Trophoblast cell (in vitro differentiated cells and primary cell): Measurements from ENCODE around the gene PMEPA1.

Experiments
- DNase-seq, 2 donors: peaks; one replicate each; pipeline ENCODE4 v3.0.0-alpha.2; 2016
- H2AFZ ChIP-seq: 2 replicates; pipeline ENCODE4 v1.6.1; 2013; ENCODE audit warnings: low read length, moderate library complexity, mild to moderate bottlenecking; ENCODE audit not compliant: insufficient read depth, poor library complexity
- H2AK5ac ChIP-seq: 2 replicates; pipeline ENCODE4 v1.6.1; 2013; ENCODE audit warnings: mild to moderate bottlenecking, low read length
- H2BK120ac ChIP-seq: 2 replicates; pipeline ENCODE4 v1.6.1; 2013; ENCODE audit warnings: low read length, mild to moderate bottlenecking, moderate library complexity; ENCODE audit not compliant: insufficient read depth, poor library complexity
- H2BK12ac ChIP-seq: 2 replicates; pipeline ENCODE4 v1.6.1; 2013; ENCODE audit warnings: mild to moderate bottlenecking, low read length, moderate library complexity
- H2BK5ac ChIP-seq: 2 replicates; pipeline ENCODE4 v1.6.1; 2013; ENCODE audit warnings: low read length, low read depth, moderate library complexity, mild to moderate bottlenecking; ENCODE audit not compliant: poor library complexity
- H3K14ac ChIP-seq: 2 replicates; pipeline ENCODE4 v1.6.1; 2013; ENCODE audit warnings: mild to moderate bottlenecking, low read length
- H3K18ac ChIP-seq: 2 replicates; pipeline ENCODE4 v1.6.1; 2013; ENCODE audit warnings: mild to moderate bottlenecking, low read length
- H3K23ac ChIP-seq: 2 replicates; pipeline ENCODE4 v1.6.1; 2013; ENCODE audit warnings: low read length
- H3K27ac ChIP-seq: 2 replicates; pipeline ENCODE4 v1.5.1; 2013; ENCODE audit warnings: low read depth, mild to moderate bottlenecking, inconsistent platforms, low read length, moderate library complexity
- H3K27me3 ChIP-seq: 2 replicates; pipeline ENCODE4 v1.6.1; 2013; ENCODE audit warnings: inconsistent platforms, mild to moderate bottlenecking, low read length, moderate library complexity; ENCODE audit not compliant: insufficient read depth
- H3K36me3 ChIP-seq, 2 experiments: 1 replicate in 1 of 2; 2 replicates in 1 of 2; pipeline ENCODE4 v1.6.1; 2013; ENCODE audit warnings: low read length in 2 of 2, mild to moderate bottlenecking in 2 of 2, moderate library complexity in 1 of 2; ENCODE audit not compliant: insufficient read depth in 2 of 2, control insufficient read depth in 1 of 2
- H3K4ac ChIP-seq: 2 replicates; pipeline ENCODE4 v1.6.1; 2013; ENCODE audit warnings: low read depth, mild to moderate bottlenecking, low read length, moderate library complexity
- H3K4me1 ChIP-seq, 2 experiments: 1 replicate in 1 of 2; 2 replicates in 1 of 2; pipeline ENCODE4 v1.6.1; 2013; ENCODE audit warnings: low read length in 2 of 2, mild to moderate bottlenecking in 2 of 2, moderate library complexity in 1 of 2; ENCODE audit not compliant: insufficient read depth in 2 of 2, control insufficient read depth in 1 of 2
- H3K4me2 ChIP-seq: 2 replicates; pipeline ENCODE4 v1.6.1; 2013; ENCODE audit warnings: inconsistent platforms, mild to moderate bottlenecking, low read length, moderate library complexity
- H3K4me3 ChIP-seq: 2 replicates; pipeline ENCODE4 v1.5.1; 2013; ENCODE audit warnings: mild to moderate bottlenecking, low read depth, low read length, inconsistent platforms
- H3K79me1 ChIP-seq: one replicate; pipeline ENCODE4 v1.6.1; 2013; ENCODE audit warnings: low read length
- H3K79me2 ChIP-seq: 2 replicates; pipeline ENCODE4 v1.6.1; 2013; ENCODE audit warnings: low read length, mild to moderate bottlenecking; ENCODE audit not compliant: control insufficient read depth, insufficient read depth, poor library complexity
- H3K9ac ChIP-seq: 2 replicates; pipeline ENCODE4 v1.6.1; 2013; ENCODE audit warnings: mild to moderate bottlenecking, low read length
- H3K9me3 ChIP-seq: 2 replicates; pipeline ENCODE4 v1.6.1; 2013; ENCODE audit warnings: low read depth, mild to moderate bottlenecking, control low read depth, inconsistent platforms, low read length; ENCODE audit not compliant: insufficient read depth
- H4K12ac ChIP-seq: 2 replicates; pipeline ENCODE4 v1.6.1; 2013; ENCODE audit warnings: low read depth, mild to moderate bottlenecking, low read length, moderate library complexity
- H4K8ac ChIP-seq: 2 replicates; pipeline ENCODE4 v1.6.1; 2013; ENCODE audit warnings: low read depth, mild to moderate bottlenecking, low read length, moderate library complexity
- H4K91ac ChIP-seq: one replicate; pipeline ENCODE4 v1.6.1; 2013; ENCODE audit warnings: low read depth, mild to moderate bottlenecking, low read length, moderate library complexity
- WGBS: extraction: QIAGEN DNeasy Blood & Tissue Kit; methylation state at CpG from one replicate; pipeline ENCODE4 v1.1.7; 2013; ENCODE audit warnings: missing lambda C conversion rate; ENCODE audit not compliant: insufficient read length, insufficient coverage; ENCODE audit errors: extremely low coverage; 5-methylcytosine and 5-hydroxymethylcytosine counted together

Gene PMEPA1

DNA sequence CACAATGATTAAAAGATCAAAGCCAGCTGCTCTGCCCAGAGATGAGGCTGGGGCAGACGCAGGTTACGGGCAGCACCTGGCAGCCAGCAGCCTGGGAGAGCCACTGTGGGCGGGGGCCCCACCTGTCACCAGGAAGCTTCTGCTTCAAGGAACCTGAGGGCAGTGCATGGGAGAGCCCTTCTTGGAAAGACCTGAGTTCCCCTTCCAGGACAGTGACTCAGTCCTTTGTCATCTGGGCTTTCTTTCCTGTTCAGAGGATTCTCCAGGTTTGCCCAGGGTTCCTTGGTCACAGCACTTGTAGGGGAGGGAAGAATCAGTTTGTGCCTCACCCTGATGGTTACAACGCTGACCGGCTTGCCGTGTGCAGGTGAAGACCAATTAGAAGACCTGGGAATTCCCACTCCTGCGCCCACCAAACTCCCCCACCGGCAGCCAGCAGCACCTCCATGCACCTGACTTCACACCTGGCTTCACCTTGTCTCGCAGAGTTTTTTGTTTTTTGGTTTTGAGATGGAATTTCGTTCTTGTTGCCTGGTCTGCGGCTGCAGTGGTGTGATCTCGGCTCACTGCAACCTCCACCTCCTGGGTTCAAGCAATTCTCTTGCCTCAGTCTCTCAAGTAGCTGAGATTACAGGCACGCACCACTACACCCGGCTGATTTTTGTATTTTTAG, 91.6 kb downstream of the PMEPA1 start:
- Histone ChIP-seq H2BK12ac (no peak overlapping the region), H3K14ac (no peak overlapping the region), H3K4me3 (no peak overlapping the region), H4K8ac (no peak overlapping the region), H3K4ac (no peak overlapping the region), H3K4me1 (peaks cover 2 to 8% of the 10 kb centered on the region in 2 experiments), H3K27ac (no peak overlapping the region), H3K18ac (no peak overlapping the region), H2AFZ (no peak overlapping the region), H2BK5ac (no peak overlapping the region), H2BK120ac (no peak overlapping the region), H4K91ac (no peak overlapping the region), H3K9ac (no peak overlapping the region), H3K27me3 (no peaks in the 10 kb centered on the region), H4K12ac (no peak overlapping the region), H3K79me2 (no peaks in the 10 kb centered on the region), H3K9me3 (no peaks in the 10 kb centered on the region), H3K4me2 (no peak overlapping the region), H3K23ac (no peak overlapping the region), H2AK5ac (no peak overlapping the region), H3K79me1 (no peaks in the 10 kb centered on the region), H3K36me3 (no peaks in the 10 kb centered on the region)
- no CpG with 5 or more reads among the region's 14 CpGs for WGBS
- peak; percentile 72 to 85 for DNase-seq

DNA sequence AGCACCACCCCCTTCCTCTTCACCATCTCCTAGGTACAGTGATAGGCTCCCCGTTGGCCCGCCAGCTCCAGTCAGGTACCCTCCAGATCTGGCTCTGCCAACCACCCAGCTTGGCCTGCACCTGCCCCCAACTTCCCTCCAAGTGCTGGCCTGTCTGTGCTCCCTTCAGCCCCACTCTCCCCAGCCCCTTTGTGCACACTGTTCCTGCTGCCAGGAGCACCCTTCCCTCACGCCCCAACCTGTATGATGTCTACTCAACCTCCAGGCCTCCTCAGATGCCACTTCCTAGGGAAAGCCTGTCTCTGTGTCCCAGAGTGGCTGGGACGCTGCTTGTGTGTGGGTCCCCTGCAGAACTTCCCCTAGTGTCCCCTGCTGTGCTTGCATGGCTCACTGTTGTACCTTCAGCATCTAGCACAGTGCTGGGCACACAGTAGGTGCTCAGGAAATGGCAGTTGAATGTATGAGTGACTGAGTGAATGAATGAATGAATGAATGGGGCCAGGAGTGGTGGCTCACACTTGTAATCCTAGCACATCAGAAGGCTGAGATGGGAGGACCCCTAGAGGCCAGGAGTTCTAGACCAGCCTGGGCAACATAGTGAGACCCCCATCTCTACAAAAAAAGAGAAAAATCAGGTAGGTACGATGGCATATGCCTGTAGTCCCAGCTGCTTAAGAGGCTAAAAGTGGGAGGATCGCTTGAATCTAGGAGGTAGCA, 92.6 kb downstream of the PMEPA1 start:
- Histone ChIP-seq H3K79me2 (no peaks in the 10 kb centered on the region), H3K14ac (no peak overlapping the region), H3K27ac (no peak overlapping the region), H2BK120ac (no peak overlapping the region), H3K18ac (no peak overlapping the region), H3K36me3 (no peaks in the 10 kb centered on the region), H3K4me3 (no peak overlapping the region), H3K4me2 (no peak overlapping the region), H3K9ac (no peak overlapping the region), H3K4ac (no peak overlapping the region), H4K91ac (no peak overlapping the region), H3K23ac (no peak overlapping the region), H2BK12ac (no peak overlapping the region), H3K9me3 (no peaks in the 10 kb centered on the region), H2BK5ac (no peak overlapping the region), H4K12ac (no peak overlapping the region), H3K4me1 (peaks cover 0 to 1% of the 10 kb centered on the region in 2 experiments), H3K79me1 (no peaks in the 10 kb centered on the region), H4K8ac (no peak overlapping the region), H3K27me3 (no peaks in the 10 kb centered on the region), H2AK5ac (no peak overlapping the region), H2AFZ (no peak overlapping the region)
- DNase-seq = no peak
- no CpG with 5 or more reads among the region's 6 CpGs for WGBS

DNA sequence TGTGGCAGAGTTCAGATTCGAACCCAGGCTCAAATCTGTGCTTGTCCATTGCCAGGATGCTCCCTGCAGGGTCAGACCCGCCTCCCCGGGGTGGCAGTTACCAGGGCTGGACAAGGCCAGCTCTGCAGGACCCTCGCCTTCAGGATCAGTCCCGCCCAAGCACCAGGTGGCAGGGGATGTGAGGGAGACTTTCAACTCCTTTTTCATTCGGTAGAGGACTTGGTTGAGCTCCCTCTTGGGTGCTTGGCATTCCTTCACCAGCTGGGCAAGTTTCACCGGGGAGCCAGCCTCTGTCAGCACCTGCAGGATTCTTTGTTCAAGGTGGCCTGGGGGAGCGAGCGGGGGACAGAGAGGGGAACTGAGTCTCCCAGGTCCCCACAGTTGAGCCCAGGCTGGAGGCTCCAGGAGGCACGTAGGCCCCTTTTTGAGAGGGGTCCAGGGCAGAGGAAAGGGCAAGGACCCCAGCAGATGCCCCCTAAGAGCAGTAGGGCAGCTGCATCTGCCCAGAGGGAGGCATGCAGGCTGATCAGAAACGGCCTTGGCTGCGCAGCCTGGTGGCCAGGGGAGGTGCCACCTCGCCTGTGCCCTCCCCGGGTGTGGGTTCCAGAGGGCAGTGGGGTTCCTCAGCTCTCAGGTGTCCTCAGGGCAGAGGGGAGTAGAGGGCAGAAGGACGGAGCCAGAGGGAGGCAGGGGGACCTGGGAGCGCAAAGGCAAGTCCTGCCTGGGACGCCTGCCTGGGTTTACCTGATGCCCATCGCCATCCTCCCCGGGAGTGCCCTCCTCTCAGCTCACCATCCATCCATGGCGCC, 93.5 kb downstream of the PMEPA1 start:
- no peak overlapping the region for H3K4ac ChIP-seq
- H4K91ac ChIP-seq = no peak overlapping the region
- H3K27ac ChIP-seq = no peak overlapping the region
- no peak overlapping the region for H3K9ac ChIP-seq
- no peak overlapping the region for H4K8ac ChIP-seq
- H3K4me2 ChIP-seq = no peak overlapping the region
- no peaks in the 10 kb centered on the region for H3K79me1 ChIP-seq
- H4K12ac ChIP-seq = no peak overlapping the region
- no CpG with 5 or more reads among the region's 20 CpGs for WGBS
- no peak overlapping the region for H2BK120ac ChIP-seq
- H2BK5ac ChIP-seq = no peak overlapping the region
- H3K14ac ChIP-seq = no peak overlapping the region
- no peak overlapping the region for H3K23ac ChIP-seq
- no peak overlapping the region for H2BK12ac ChIP-seq
- H3K9me3 ChIP-seq = no peaks in the 10 kb centered on the region
- no peak overlapping the region for H2AFZ ChIP-seq
- no peak for DNase-seq
- no peaks in the 10 kb centered on the region for H3K27me3 ChIP-seq
- no peaks in the 10 kb centered on the region for H3K79me2 ChIP-seq
- H3K4me3 ChIP-seq = no peak overlapping the region
- H3K18ac ChIP-seq = no peak overlapping the region
- H2AK5ac ChIP-seq = no peak overlapping the region
- H3K4me1 ChIP-seq = peaks cover 0 to 1% of the 10 kb centered on the region in 2 experiments
- no peaks in the 10 kb centered on the region for H3K36me3 ChIP-seq

DNA sequence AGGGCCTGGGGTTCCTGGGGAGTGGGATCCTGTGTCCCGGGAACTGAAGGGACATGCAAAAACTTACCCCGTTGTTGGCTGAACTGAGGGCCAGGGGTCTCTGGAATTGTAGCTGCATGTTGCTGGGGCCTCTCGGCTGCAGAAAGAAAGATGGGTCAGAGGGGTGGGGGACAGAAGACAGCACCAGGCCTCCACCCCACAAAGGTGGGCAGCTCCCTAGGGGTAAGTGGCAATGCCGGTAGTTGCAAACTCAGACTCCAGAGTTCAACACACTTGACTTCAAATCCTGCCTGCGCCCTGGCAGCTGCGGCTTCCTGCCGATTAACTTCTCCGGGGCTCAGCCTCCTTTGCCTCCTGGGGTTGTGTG, 94.4 kb downstream of the PMEPA1 start:
- Histone ChIP-seq H3K4me1 (peaks cover 2% of the 10 kb centered on the region in 2 experiments), H3K4me3 (no peak overlapping the region), H2AFZ (no peak overlapping the region), H2BK120ac (no peak overlapping the region), H3K9ac (no peak overlapping the region), H3K9me3 (no peaks in the 10 kb centered on the region), H3K4ac (no peak overlapping the region), H2BK12ac (no peak overlapping the region), H3K79me1 (peaks cover 2% of the 10 kb centered on the region), H4K12ac (no peak overlapping the region), H3K36me3 (no peaks in the 10 kb centered on the region), H3K14ac (no peak overlapping the region), H3K23ac (no peak overlapping the region), H4K91ac (no peak overlapping the region), H3K27me3 (no peaks in the 10 kb centered on the region), H3K18ac (no peak overlapping the region), H3K27ac (no peak overlapping the region), H3K4me2 (no peak overlapping the region), H4K8ac (no peak overlapping the region), H2BK5ac (no peak overlapping the region), H3K79me2 (no peaks in the 10 kb centered on the region), H2AK5ac (no peak overlapping the region)
- WGBS = no CpG with 5 or more reads among the region's 8 CpGs
- DNase-seq = no peak
